K562 (cell line): ENCODE results near the gene AKAP12. TPM values are rescaled to one million over a fixed set of nuclear protein-coding genes. Genes with fewer than 3 reads are reported as not detected.

Experiments used
- CCNT2 ChIP-seq: IDR thresholded peaks from 2 replicates; pipeline ENCODE4 v1.6.1; 2011; ENCODE audit warnings: borderline replicate concordance, low read depth, mild to moderate bottlenecking, moderate library complexity, mixed read lengths, low read length; ENCODE audit not compliant: insufficient read length; ENCODE audit errors: extremely low read depth
- CTBP1 ChIP-seq: fragments of 450-650 bp; IDR thresholded peaks from 2 replicates; pipeline ENCODE4 v1.6.1; 2016; ENCODE audit warnings: borderline replicate concordance
- CUX1 ChIP-seq: fragments of 200-800 bp; sonication (Bioruptor generic); IDR thresholded peaks from 2 replicates; pipeline ENCODE4 v1.6.1; 2016; ENCODE audit warnings: missing genetic modification characterization, missing compliant biosample characterization
- FOXA3 ChIP-seq, 2 experiments: fragments of 450-650 bp in 1 of 2; sonication (generic) in 1 of 2; formaldehyde crosslinking; IDR thresholded peaks in 1 of 2; conservative IDR thresholded peaks in 1 of 2; 2 replicates each; pipeline versions ENCODE4 v1.4.0 to v1.8.0; 2020 to 2022; ENCODE audit warnings: mild to moderate bottlenecking in 2 of 2, missing genetic modification reagents in 1 of 2
- FOXP1 ChIP-seq: sonication (generic); formaldehyde crosslinking; IDR thresholded peaks from 2 replicates; pipeline ENCODE4 v1.8.0; 2022; ENCODE audit warnings: mild to moderate bottlenecking, missing genetic modification reagents
- FOXP4 ChIP-seq: sonication (generic); formaldehyde crosslinking; IDR thresholded peaks from 2 replicates; pipeline ENCODE4 v1.8.0; 2022; ENCODE audit warnings: mild to moderate bottlenecking, missing genetic modification reagents, borderline replicate concordance
- KDM2B ChIP-seq: fragments of 250-450 bp; sonication (Bioruptor Pico); IDR thresholded peaks from 2 replicates; pipeline ENCODE4 v1.8.0; 2021; ENCODE audit warnings: mild to moderate bottlenecking, moderate library complexity
- MAFK ChIP-seq: IDR thresholded peaks from 2 replicates; pipeline ENCODE4 v1.6.1; 2011; ENCODE audit warnings: low read length, improper control_type of control experiment
- PRDM10 ChIP-seq: fragments of 450-650 bp; IDR thresholded peaks from 2 replicates; pipeline ENCODE4 v1.6.1; 2018; ENCODE audit not compliant: partially characterized antibody
- SMC3 ChIP-seq: conservative IDR thresholded peaks from 2 replicates; pipeline ENCODE4 v1.6.1; 2011; ENCODE audit warnings: low read depth, low read length, improper control_type of control experiment; ENCODE audit not compliant: insufficient read depth
- WHSC1 ChIP-seq: IDR thresholded peaks from one replicate; pipeline ENCODE4 v1.6.1; 2012; ENCODE audit warnings: low read length, control low read depth, inconsistent platforms
- ZNF354B ChIP-seq: fragments of 250-450 bp; sonication (Bioruptor Pico); IDR thresholded peaks from 2 replicates; pipeline ENCODE4 v1.4.0; 2020
- polyA plus RNA-seq, 8 experiments: library from polyadenylated mRNA; depleted of rRNA in 4 of 8; stranded (reverse) in 5 of 8; unstranded in 3 of 8; fragments of >200 nt; fragmentation: Nextera tagmentation in 2 of 8; fragmentation: Illumina TruSeq in 1 of 8; extraction: Ambion mirVana in 2 of 8; extraction: Trizol in 1 of 8; gene quantifications; 2 replicates each; pipeline versions ENCODE4 v1.2.1 to v1.2.3, GENCODE V29; 2011 to 2014; ENCODE audit warnings: inconsistent platforms in 1 of 8, missing spikeins in 1 of 8
- total RNA-seq, 7 experiments: library from RNA; depleted of rRNA in 6 of 7; stranded (reverse); fragments of >200 nt in 6 of 7; fragmentation: Illumina TruSeq in 2 of 7; extraction: Trizol in 2 of 7; gene quantifications; 2 replicates each; pipeline versions ENCODE4 v1.2.1 to v1.2.3, GENCODE V29; 2011 to 2021; ENCODE audit warnings: low replicate concordance in 1 of 7
- TF ChIP-seq, protein P1 (sequence below): IDR thresholded peaks from 2 replicates; pipeline ENCODE4 v1.6.1; 2011; ENCODE audit not compliant: insufficient read length; ENCODE audit errors: extremely low read depth

Gene AKAP12
- total and polyA plus RNA-seq, 9 of the 15 experiments (the other 6 are each of a cell fraction or from before 2014, with no cell fraction given): 0.08 to 2.0 (median 0.62) TPM

DNA sequence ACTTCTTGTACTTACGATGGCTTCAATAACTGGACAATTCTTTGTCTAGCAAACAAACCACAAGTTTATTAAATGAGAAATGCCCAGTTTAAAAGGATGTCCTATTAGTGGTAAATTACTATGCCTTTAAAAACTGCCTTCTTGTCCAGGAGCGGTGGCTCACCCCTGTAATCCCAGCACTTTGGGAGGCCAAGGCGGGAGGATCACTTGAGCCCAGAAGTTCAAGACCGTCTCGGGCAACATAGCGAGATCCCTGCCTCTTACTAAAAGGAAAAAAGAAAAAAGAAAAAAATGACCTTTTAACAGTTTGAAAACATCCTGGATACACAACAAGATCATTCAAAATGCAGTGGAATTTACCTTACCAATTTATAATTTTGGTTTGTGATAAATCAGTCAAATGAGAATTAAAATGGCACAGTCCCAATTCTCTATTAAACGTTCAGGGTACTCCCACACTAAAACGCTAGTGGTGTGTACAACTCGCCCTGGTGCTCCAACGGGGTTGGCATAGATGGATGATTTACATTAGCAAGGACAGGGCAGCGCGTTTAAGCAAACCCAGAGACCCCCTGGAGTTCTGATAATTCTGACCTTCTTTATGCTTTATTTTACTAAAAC is 149.3 kb downstream of the AKAP12 start (continued):
- no peak for TF ChIP-seq CUX1
- TF ChIP-seq WHSC1: no peak
- TF ChIP-seq MAFK: no peak
- TF ChIP-seq FOXP4 (CRISPR knock-in tag): no peak
- TF ChIP-seq, protein P1, sequence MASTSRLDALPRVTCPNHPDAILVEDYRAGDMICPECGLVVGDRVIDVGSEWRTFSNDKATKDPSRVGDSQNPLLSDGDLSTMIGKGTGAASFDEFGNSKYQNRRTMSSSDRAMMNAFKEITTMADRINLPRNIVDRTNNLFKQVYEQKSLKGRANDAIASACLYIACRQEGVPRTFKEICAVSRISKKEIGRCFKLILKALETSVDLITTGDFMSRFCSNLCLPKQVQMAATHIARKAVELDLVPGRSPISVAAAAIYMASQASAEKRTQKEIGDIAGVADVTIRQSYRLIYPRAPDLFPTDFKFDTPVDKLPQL: no peak
- no peak for TF ChIP-seq CTBP1
- TF ChIP-seq PRDM10: no peak
- peak in 1 of 2 experiments; percentile 12; a peak in 1 of 4 replicates for TF ChIP-seq FOXA3 (CRISPR knock-in tag; conservative IDR thresholded peaks at IDR 0.05 in 1 of 2, IDR thresholded peaks at IDR 0.05 in 1 of 2)
- no peak for TF ChIP-seq KDM2B
- no peak for TF ChIP-seq SMC3
- no peak for TF ChIP-seq CCNT2
- no peak for TF ChIP-seq ZNF354B (CRISPR knock-in tag)
- TF ChIP-seq FOXP1: no peak
